Thoracic aorta (tissue), 2 donors: ENCODE measurements around the gene DBF4B. TPM values are rescaled to one million over a fixed set of nuclear protein-coding genes. Genes with fewer than 3 reads are reported as not detected.
A peak's percentile ranks its signal among the peaks of the same experiment; 100 is the strongest.

ENCODE experiments used
- ATAC-seq: fragments of 150-250 bp; one replicate; pipeline ENCODE4 v1.8.0; 2017; ENCODE audit warnings: low read depth; ENCODE audit not compliant: insufficient number of reproducible peaks, low FRiP score
- DNase-seq: peaks from one replicate; pipeline ENCODE4 v3.0.0-alpha.2; 2020; ENCODE audit warnings: low spot score
- H3K27ac ChIP-seq, 2 donors: fragments of 200-600 bp; sonication (generic); 1 replicate in 1 of 2; 2 replicates in 1 of 2; pipeline ENCODE4 v1.5.1; 2016; ENCODE audit warnings: mild to moderate bottlenecking in 2 of 2, moderate library complexity in 2 of 2
- H3K27me3 ChIP-seq: fragments of 200-600 bp; sonication (generic); replicated peaks from 2 replicates; pipeline ENCODE4 v1.6.0; 2016; ENCODE audit warnings: mild to moderate bottlenecking; ENCODE audit not compliant: insufficient read depth
- H3K36me3 ChIP-seq: fragments of 200-600 bp; sonication (generic); one replicate; pipeline ENCODE4 v1.5.1; 2016
- H3K4me1 ChIP-seq, 2 donors: fragments of 200-600 bp; sonication (generic); 1 replicate in 1 of 2; 2 replicates in 1 of 2; pipeline versions ENCODE4 v1.5.1 to v1.6.0; 2016; ENCODE audit warnings: low read depth in 2 of 2, mild to moderate bottlenecking in 1 of 2; ENCODE audit not compliant: control insufficient read depth in 1 of 2
- H3K4me3 ChIP-seq: fragments of 200-600 bp; sonication (generic); 2 replicates; pipeline ENCODE4 v1.5.1; 2016; ENCODE audit warnings: mild to moderate bottlenecking
- H3K9me3 ChIP-seq: fragments of 200-600 bp; sonication (generic); 2 replicates; pipeline ENCODE4 v1.5.1; 2016
- CTCF ChIP-seq: fragments of 200-600 bp; sonication (generic); IDR thresholded peaks from one replicate; pipeline ENCODE4 v1.5.1; 2019; ENCODE audit warnings: antibody characterized with exemption
- total RNA-seq, 2 donors: library from RNA; depleted of rRNA; stranded (reverse); fragments of >200 nt; gene quantifications; one replicate each; pipeline versions ENCODE4 v1.1.0 to v1.2.3, GENCODE V29; 2016

DBF4B gene
- total RNA-seq, 2 donors from 2014 or later = 5.7 to 7.8 TPM

DNA sequence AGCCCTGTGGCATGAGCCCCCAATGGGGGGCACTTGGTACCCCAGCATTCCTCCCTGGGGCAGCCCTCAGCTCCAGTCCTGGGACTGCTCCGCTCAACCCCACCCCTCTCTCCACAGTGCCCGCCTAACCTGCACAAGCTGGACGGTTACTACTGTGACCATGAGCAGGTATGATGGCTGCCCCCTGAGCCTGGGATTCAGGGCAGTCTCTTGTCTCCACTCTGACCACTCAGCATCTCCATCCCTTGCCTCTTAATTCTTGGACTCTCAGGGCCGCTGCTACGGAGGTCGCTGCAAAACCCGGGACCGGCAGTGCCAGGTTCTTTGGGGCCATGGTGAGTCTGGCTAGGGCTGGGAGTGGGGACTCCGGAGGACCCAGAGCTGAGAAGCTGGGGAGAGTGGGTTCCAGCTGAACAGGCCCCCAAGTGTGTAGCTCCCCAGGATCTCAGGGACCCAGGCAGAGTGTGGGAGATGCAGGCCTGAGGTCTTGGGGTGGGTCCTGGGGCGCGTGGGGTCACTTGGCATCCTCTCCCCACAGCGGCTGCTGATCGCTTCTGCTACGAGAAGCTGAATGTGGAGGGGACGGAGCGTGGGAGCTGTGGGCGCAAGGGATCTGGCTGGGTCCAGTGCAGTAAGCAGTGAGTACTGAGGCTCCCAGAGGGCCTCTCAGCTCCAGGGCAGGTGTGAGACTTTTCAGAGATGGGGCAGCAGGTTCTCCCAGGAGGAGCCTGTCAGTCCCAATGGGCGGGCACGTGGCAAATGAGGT lies 68.3 kb downstream of the DBF4B start:
- Histone ChIP-seq H3K9me3 (no peaks in the 10 kb centered on the region), H3K36me3 (no peaks in the 10 kb centered on the region), H3K27ac (no peak overlapping the region), H3K27me3 (no peaks in the 10 kb centered on the region), H3K4me3 (no peak overlapping the region), H3K4me1 (peaks cover 3 to 31% of the 10 kb centered on the region in 2 donors)
- DNase-seq (no peak), ATAC-seq (no peak)
- TF ChIP-seq CTCF = no peak

- Histone ChIP-seq H3K9me3 (no peaks in the 10 kb centered on the region), H3K27ac (no peak overlapping the region), H3K36me3 (no peaks in the 10 kb centered on the region), H3K4me3 (no peak overlapping the region), H3K27me3 (no peaks in the 10 kb centered on the region), H3K4me1 (peaks cover 3 to 40% of the 10 kb centered on the region in 2 donors)
- ATAC-seq (no peak), DNase-seq (no peak)
- no peak for TF ChIP-seq CTCF
These were observed 69.2 kb downstream of the DBF4B start for GRCh38 chr17:44777394-44778348.

- Histone ChIP-seq H3K4me1 (peaks cover 3 to 47% of the 10 kb centered on the region in 2 donors), H3K9me3 (no peaks in the 10 kb centered on the region), H3K27me3 (no peaks in the 10 kb centered on the region), H3K4me3 (peak overlapping the region; percentile 70), H3K36me3 (no peaks in the 10 kb centered on the region), H3K27ac (no peak overlapping the region)
- TF ChIP-seq CTCF = no peak
- DNase-seq = no peak
- ATAC-seq = no peak
These were observed 70.3 kb downstream of the DBF4B start for GRCh38 chr17:44778656-44779210.

GRCh38 chr17:44779211-44780025 lies 71.0 kb downstream of the DBF4B start:
- Histone ChIP-seq H3K27me3 (no peaks in the 10 kb centered on the region), H3K9me3 (no peaks in the 10 kb centered on the region), H3K27ac (peak overlapping the region in 1 of 2 donors; percentile 5), H3K36me3 (no peaks in the 10 kb centered on the region), H3K4me3 (peak overlapping the region; percentile 70), H3K4me1 (peaks cover 3 to 47% of the 10 kb centered on the region in 2 donors)
- peak; percentile 91 for TF ChIP-seq CTCF
- DNase-seq (no peak), ATAC-seq (no peak)
